ENCODE results near the gene OR7G2. TPM values are rescaled to one million over a fixed set of nuclear protein-coding genes. Genes with fewer than 3 reads are reported as not detected.

OR7G2 gene
- total RNA-seq = not detected in 2 replicates

DNA sequence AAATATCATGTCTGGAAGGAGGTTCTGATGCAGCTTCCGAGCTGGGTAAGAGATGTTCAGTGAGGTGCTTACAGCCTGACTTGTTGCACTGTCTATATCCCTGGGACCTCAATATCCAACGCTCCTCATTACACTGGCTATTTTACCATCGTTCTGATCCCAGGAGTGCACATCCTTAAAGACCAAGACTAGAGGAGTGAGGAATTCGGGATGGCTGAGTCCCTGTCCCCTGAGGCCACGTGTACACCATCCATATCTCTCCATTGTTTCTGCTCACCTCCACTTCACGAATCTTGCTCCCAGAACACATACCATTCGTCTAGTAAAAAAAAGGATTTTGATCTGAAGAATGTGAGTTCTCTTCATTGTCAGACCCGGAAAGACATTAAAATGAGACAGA, at the start of gene OR7G2:
Gene OR7G2, minus strand, starts transcription at position 101 of the 400 bp plus-strand sequence. CDS start 4,232 bp downstream, outside the sequence.

DNA sequence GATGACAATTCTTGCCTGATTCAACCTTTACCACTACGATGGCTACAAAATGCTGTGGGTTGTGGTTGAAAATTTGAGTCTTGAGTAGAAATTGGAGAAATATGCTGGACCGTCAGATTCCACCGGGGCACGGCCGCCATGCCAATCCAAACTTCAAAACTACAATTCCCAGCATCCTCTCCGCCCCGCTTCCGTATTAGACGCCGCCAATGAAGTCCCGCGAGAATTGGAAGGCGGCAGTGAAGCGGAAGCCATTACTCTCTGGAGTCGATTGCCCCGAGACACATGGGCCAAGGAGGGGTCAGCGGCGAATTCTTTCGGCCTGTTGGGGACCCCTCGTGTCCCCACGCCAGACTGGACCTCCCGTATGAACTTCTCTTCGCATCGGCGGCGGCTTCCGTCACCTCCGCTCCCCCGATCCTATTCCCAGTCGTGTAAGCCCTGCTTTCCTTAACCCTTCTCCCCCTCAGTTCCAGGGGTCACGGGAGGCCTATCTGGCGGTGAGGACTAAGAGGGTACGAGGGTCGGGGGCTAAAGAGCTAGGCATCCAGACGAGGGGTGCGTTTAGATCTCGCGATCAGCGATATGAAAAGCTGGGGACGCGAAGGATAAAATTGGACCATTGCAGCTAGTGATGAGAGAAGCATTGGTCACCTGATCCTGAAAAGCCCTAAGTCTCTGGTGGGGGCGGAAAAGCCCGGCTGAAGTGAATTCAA, 33.0 kb upstream of the OR7G2 start, which contains the start of gene ZNF317:
Gene ZNF317, plus strand, starts transcription at position 239 of the 716 bp plus-strand sequence. CDS start 15,620 bp downstream, outside the sequence.

DNA sequence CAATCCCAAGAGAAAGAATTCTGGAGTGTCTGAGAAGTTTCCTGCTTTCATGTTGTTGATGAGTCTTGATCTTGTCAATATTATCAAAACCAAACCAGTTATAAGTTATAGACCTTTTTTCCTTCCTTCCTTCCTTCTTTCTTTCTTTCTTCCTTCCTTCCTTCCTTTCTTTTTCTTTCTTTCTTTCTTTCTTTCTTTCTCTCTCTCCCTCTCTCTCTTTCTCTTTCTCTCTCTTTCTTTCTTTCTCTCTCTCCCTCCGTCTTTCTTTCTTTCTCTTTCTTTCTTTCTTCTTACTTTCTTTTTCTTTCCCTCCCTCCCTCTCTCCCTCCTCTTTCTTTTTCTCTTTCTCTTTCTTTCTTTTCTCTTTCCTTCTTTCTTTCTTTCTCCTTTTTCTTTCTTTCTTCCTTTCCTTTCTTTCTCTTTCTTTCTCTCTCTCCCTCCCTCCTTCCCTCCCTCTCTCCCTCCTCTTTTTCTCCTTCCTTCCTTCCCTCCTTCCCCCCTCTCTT, 19.7 kb upstream of the OR7G2 start, which contains the start of gene OR7G3:
Gene OR7G3, minus strand, starts transcription at position 51 of the 506 bp plus-strand sequence. Its CDS starts 0 bp downstream, at position 51.

DNA sequence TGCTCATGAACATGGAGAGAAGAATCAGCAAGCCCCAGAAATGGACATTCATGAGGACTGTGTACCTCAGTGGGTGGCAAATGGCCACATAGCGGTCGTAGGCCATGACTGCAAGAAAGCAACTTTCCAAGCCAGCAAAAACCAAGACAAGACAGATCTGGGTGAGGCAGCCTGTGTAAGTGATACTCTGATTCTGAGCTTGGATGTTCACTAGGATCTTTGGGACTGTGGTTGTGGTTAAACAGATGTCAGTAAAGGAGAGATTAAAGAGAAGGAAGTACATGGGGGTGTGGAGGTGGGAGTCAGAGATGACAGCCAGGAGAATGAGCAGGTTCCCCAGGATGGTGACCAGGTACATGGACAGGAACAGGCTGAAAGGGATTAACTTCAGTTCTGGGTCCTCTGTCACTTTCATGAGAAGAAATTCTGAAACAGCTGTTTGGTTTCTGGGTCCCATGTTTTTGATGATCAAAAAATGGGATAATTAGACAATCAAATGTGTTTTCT, 8.1 kb upstream of the OR7G2 start, which contains the start of gene OR7G1:
Gene OR7G1, minus strand, starts transcription at position 457 of the 507 bp plus-strand sequence. Its CDS starts 0 bp downstream, at position 457.

DNA sequence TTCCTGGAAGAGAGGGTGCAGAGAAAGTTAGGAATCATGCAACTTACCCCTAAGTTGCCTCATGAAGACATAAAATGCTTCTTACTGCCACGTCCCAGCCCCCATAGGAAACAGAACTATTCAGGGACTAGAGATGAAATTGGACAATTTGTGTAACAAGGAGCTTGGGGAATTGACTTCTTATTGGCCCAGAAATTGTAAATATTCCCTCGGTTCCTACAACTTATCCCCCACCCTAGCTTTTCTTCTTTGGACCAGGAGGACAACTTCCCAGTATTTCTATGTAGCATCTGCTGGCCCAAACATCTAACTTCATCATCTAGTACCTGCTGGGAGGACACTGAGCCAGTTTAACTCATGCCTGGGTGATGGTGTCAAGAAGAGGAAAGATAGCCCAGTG, 20.5 kb downstream of the OR7G2 start, which contains the start of gene OR1M1:
Gene OR1M1, plus strand, starts transcription at position 301 of the 400 bp plus-strand sequence. CDS start 6,184 bp downstream, outside the sequence.

Other genes with a start within 250 kb of the OR7G2 start
- under 0.01 TPM in 1 of 2 replicates, not detected in the other for gene MUC16, start 97.1 kb downstream of the OR7G2 start, total RNA-seq
- gene OR1M1, start 20.4 kb downstream of the OR7G2 start, total RNA-seq = not detected in 2 replicates
- gene OR7G1, start 8.3 kb upstream of the OR7G2 start, total RNA-seq = not detected in 2 replicates
- gene OR7G3, start 19.5 kb upstream of the OR7G2 start, total RNA-seq = not detected in 2 replicates
- gene ZNF317, start 32.9 kb upstream of the OR7G2 start, total RNA-seq = 10.5 and 13.0 TPM in 2 replicates
- not detected in 2 replicates for gene OR7D2, start 71.5 kb upstream of the OR7G2 start, total RNA-seq
- gene OR7D4, start 112.1 kb upstream of the OR7G2 start, total RNA-seq = not detected in 2 replicates
- gene OR7E24, start 143.5 kb upstream of the OR7G2 start, total RNA-seq = not detected in 2 replicates
- gene ZNF699, start 202.4 kb upstream of the OR7G2 start, total RNA-seq = 6.9 and 7.7 TPM in 2 replicates
- 10.0 and 10.4 TPM in 2 replicates for gene ZNF559, start 216.7 kb upstream of the OR7G2 start, total RNA-seq

Data from smooth muscle cell of bladder (primary cell).